Testis (tissue), 3 donors: ENCODE measurements around the gene RASAL2. TPM values are rescaled to one million over a fixed set of nuclear protein-coding genes. Genes with fewer than 3 reads are reported as not detected.

Experiments
- DNase-seq: peaks from one replicate; pipeline ENCODE4 v3.0.0-alpha.2; 2019
- H3K27ac ChIP-seq, 2 donors: fragments of 200-600 bp; sonication (generic); one replicate each; pipeline ENCODE4 v1.5.1; 2019
- H3K27me3 ChIP-seq: fragments of 200-600 bp; sonication (generic); one replicate; pipeline ENCODE4 v1.5.1; 2019
- H3K36me3 ChIP-seq: fragments of 200-600 bp; sonication (generic); one replicate; pipeline ENCODE4 v1.5.1; 2017; ENCODE audit warnings: low read depth; ENCODE audit errors: missing control alignments
- H3K4me1 ChIP-seq: fragments of 200-600 bp; sonication (generic); one replicate; pipeline ENCODE4 v1.5.1; 2019
- H3K4me3 ChIP-seq, 2 donors: fragments of 200-600 bp; sonication (generic); one replicate each; pipeline ENCODE4 v1.5.1; 2017 to 2019
- H3K9me3 ChIP-seq: fragments of 200-600 bp; sonication (generic); one replicate; pipeline ENCODE4 v1.5.1; 2017
- CTCF ChIP-seq, 3 experiments: fragments of 450-650 bp in 2 of 3; fragments of 200-600 bp in 1 of 3; sonication (generic) in 1 of 3; IDR thresholded peaks; one replicate each; pipeline ENCODE4 v1.5.1; 2016 to 2019; ENCODE audit warnings: antibody characterized with exemption in 3 of 3, mild to moderate bottlenecking in 2 of 3, moderate library complexity in 1 of 3
- POLR2A ChIP-seq: fragments of 450-650 bp; IDR thresholded peaks from one replicate; pipeline ENCODE4 v1.6.1; 2017; ENCODE audit warnings: antibody characterized with exemption, mild to moderate bottlenecking, moderate library complexity
- WGBS, 2 donors: methylation state at CpG; one replicate each; pipeline ENCODE4 v1.1.5; 2018; 5-methylcytosine and 5-hydroxymethylcytosine counted together
- intact Hi-C: fragments of 100-400 bp; cut with DNase I; formaldehyde crosslinking; loops from one replicate; pipeline ENCODE4 v1.15.1; 2023; ENCODE audit warnings: low total_unique reads
- polyA plus RNA-seq: library from polyadenylated mRNA; stranded (reverse); fragments of 350-450 nt; fragmentation: Illumina TruSeq; extraction: RNeasy Lipid Tissue Mini Kit (QIAGEN cat#74804); gene quantifications from one replicate; pipeline ENCODE4 v1.2.3, GENCODE V29; 2014; ENCODE audit warnings: low read depth, low replicate concordance; ENCODE audit not compliant: insufficient read depth
- total RNA-seq, 2 donors: library from RNA; depleted of rRNA; stranded (reverse); fragments of >200 nt; gene quantifications; one replicate each; pipeline ENCODE4 v1.2.3, GENCODE V29; 2016

Gene RASAL2
- total and polyA plus RNA-seq, 3 donors from 2014 or later = 25.9 to 41.7 (median 39.6) TPM

DNA sequence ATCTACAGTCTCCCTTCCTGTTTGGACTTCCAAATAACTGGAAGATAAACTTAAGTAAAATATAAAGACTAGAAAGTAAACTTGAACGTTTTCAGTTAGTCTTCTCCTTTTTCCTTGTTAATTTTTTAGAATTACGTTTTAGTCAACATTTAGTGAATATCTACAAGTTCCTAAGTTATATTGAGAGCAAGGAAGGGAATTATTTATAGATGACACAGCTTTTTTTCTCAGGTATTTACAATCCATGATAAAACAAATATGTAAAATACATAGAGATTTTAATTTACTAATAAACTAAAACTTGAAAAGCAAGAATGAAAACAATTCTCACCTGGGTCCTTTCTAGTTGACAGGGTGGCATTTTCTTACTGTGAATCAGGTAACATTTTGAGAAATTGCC lies 313.3 kb downstream of the RASAL2 start:
- no peak overlapping the region for H3K4me3 ChIP-seq
- no peaks in the 10 kb centered on the region for H3K4me1 ChIP-seq
- WGBS, 2 donors = 66 to 81% methylated on average over 2 of the region's 2 CpGs
- no peaks in the 10 kb centered on the region for H3K36me3 ChIP-seq
- H3K9me3 ChIP-seq = no peaks in the 10 kb centered on the region
- no peak overlapping the region for H3K27ac ChIP-seq
- TF ChIP-seq POLR2A = no peak
- no peak for DNase-seq
- no peaks in the 10 kb centered on the region for H3K27me3 ChIP-seq
- intact Hi-C loops = no loop called here

GRCh38 chr1:178407655-178408054 lies 313.8 kb downstream of the RASAL2 start:
- Histone ChIP-seq H3K27ac (no peak overlapping the region), H3K4me1 (no peaks in the 10 kb centered on the region), H3K36me3 (no peaks in the 10 kb centered on the region), H3K4me3 (no peak overlapping the region), H3K27me3 (no peaks in the 10 kb centered on the region), H3K9me3 (no peaks in the 10 kb centered on the region)
- TF ChIP-seq POLR2A = no peak
- no peak for TF ChIP-seq CTCF (IDR thresholded peaks at IDR 0.05)
- 62 to 73% methylated on average over 4 of the region's 4 CpGs for WGBS, 2 donors
- intact Hi-C loops = no loop called here
- DNase-seq = no peak

DNA sequence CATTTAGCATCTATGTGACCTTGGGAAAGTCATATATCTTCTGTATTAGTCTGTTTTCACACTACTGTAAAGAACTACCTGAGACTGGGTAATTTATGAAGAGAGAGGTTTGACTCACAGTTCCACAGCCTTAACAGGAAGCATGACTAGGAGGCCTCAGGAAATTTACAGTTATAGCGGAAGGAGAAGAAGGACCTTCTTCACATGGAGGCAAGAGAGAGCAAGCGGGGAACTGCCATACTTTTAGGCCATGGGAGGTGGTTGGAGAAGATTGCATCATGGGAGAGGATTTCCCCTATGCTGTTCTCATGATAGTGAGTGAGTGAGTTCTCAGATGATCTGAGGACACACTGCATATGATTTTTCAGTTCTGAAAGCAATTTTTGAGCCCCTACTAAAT lies 315.0 kb downstream of the RASAL2 start:
- no peaks in the 10 kb centered on the region for H3K36me3 ChIP-seq
- intact Hi-C loops = no loop called here
- H3K27ac ChIP-seq = no peak overlapping the region
- H3K4me3 ChIP-seq = no peak overlapping the region
- H3K4me1 ChIP-seq = no peaks in the 10 kb centered on the region
- H3K9me3 ChIP-seq = no peaks in the 10 kb centered on the region
- no peak for DNase-seq
- TF ChIP-seq CTCF (IDR thresholded peaks at IDR 0.05) = no peak
- TF ChIP-seq POLR2A = no peak
- 86 to 94% methylated on average over 2 of the region's 2 CpGs for whole genome bisulfite sequencing, 2 donors
- H3K27me3 ChIP-seq = no peaks in the 10 kb centered on the region

DNA sequence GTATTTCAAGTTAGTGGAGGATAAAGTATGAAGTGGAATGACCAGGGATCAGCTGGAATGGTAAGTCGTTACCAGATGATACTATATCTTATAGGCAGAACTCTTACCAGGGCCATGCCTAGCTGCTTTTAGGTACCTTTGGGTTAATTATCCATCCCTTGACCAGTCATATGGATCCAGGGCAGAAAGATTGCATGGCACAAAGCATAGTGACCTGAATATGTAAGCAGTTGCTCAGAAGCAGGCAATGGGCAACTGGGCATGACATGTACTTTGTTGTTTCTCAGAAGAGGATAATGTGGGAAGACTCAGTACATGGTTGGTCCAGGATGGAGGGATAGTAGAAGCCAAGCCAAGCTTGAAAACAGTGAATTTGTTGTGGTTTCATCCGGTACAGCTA lies 315.6 kb downstream of the RASAL2 start:
- Histone ChIP-seq H3K27me3 (no peaks in the 10 kb centered on the region), H3K4me3 (no peak overlapping the region), H3K36me3 (no peaks in the 10 kb centered on the region), H3K9me3 (no peaks in the 10 kb centered on the region), H3K27ac (no peak overlapping the region), H3K4me1 (no peaks in the 10 kb centered on the region)
- DNase-seq = no peak
- no peak for TF ChIP-seq CTCF (IDR thresholded peaks at IDR 0.05)
- TF ChIP-seq POLR2A = no peak
- 81 to 100% methylated on average over 2 of the region's 2 CpGs for WGBS, 2 donors
- intact Hi-C loops = no loop called here

DNA sequence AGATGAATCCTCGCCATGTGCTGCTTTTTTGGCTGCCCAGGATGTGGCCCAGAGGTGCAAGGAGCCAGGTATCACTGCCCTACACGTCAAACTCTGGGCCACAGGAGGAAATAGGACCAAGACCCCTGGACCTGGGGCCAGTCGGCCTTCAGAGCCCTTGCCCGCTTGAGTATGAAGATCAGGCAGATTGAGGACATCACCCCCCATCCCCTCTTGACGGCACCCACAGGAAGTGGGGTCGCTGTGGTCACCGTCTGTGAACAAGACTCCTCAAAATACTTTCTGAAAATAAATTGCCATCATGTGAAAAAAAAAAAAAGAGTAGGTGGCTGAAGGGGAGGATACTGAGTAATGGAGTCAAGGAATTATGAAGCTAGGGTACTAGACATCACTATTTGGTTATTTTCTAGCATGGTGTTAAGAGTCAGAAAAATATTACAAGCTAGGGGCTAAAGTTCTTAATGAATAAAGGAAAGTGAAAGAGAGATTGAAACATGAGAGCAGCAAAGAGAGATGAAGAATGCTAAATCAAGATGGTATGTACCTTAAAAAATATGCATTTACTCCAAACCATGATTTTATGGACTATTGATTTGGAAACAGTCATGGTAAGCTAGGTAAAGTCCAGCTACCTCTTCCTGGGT lies 318.0 kb downstream of the RASAL2 start:
- no peak overlapping the region for H3K27ac ChIP-seq
- DNase-seq = no peak
- H3K9me3 ChIP-seq = no peaks in the 10 kb centered on the region
- TF ChIP-seq CTCF (IDR thresholded peaks at IDR 0.05) (no peak), POLR2A (no peak)
- intact Hi-C loops = no loop called here
- no peak overlapping the region for H3K4me3 ChIP-seq
- no peaks in the 10 kb centered on the region for H3K27me3 ChIP-seq
- no peaks in the 10 kb centered on the region for H3K4me1 ChIP-seq
- no peaks in the 10 kb centered on the region for H3K36me3 ChIP-seq
- 87 to 91% methylated on average over 7 of the region's 7 CpGs for WGBS, 2 donors
